Measurements from ENCODE around the gene OR12D1. TPM values are rescaled to one million over a fixed set of nuclear protein-coding genes. Genes with fewer than 3 reads are reported as not detected.
"Not testable (repeated sequence)": the region's sequence is repeated elsewhere in the genome, so short reads cannot be mapped to it uniquely, and the experiment has no call there.

Gene OR12D1
- total RNA-seq, 4 donors from 2014 or later, result not detected

DNA sequence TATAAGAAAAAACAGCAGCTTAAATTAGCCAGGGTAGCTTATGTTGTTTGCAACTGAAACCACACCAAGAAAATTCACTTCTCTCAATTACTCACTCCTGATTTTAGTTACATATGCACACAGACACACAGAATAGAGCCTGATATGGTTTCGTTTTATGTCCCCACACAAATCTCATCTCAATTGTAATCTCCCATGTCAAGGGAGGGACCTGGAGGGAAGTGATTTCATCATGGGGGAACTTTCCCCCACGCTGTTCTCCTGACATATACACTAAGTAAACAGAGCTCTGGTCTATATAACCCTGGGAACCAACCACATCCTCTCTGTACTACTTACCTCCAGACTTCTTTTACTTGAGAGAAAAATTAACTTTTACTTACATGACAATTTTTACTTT lies 9.8 kb downstream of the OR12D1 start:
- no peak for TF ChIP-seq POLR2A (IDR thresholded peaks at IDR 0.05)
- TF ChIP-seq, protein P1, sequence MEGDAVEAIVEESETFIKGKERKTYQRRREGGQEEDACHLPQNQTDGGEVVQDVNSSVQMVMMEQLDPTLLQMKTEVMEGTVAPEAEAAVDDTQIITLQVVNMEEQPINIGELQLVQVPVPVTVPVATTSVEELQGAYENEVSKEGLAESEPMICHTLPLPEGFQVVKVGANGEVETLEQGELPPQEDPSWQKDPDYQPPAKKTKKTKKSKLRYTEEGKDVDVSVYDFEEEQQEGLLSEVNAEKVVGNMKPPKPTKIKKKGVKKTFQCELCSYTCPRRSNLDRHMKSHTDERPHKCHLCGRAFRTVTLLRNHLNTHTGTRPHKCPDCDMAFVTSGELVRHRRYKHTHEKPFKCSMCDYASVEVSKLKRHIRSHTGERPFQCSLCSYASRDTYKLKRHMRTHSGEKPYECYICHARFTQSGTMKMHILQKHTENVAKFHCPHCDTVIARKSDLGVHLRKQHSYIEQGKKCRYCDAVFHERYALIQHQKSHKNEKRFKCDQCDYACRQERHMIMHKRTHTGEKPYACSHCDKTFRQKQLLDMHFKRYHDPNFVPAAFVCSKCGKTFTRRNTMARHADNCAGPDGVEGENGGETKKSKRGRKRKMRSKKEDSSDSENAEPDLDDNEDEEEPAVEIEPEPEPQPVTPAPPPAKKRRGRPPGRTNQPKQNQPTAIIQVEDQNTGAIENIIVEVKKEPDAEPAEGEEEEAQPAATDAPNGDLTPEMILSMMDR (IDR thresholded peaks at IDR 0.05), result no peak
- Histone ChIP-seq H3K4me1 (no peaks in the 10 kb centered on the region), H3K9me3 (no peaks in the 10 kb centered on the region), H3K27me3 (no peaks in the 10 kb centered on the region), H3K27ac (no peak overlapping the region), H3K4me3 (no peak overlapping the region), H3K36me3 (no peaks in the 10 kb centered on the region)
- intact Hi-C loops (cut with DNase I; ENCODE audit: low total_unique reads), result no loop called here
- DNase-seq, result no peak

DNA sequence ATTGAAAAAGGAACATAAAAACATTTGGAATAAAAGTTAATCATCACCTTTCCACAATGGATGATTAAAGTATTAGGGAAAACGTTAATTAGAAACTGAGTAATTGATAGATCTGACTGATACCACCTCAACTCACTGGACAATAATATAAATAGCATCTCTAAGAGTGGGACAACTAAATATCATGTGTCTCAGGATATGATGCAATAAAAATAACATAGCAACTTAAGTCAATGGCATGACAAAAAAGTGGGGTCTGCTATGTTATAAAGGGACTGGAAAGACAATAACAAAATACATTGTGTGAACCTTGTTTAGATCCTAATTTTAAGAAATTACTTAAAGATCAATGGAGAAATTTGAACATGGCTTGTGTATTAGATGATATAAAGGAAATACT lies 10.3 kb downstream of the OR12D1 start:
- intact Hi-C loops (cut with DNase I; ENCODE audit: low total_unique reads), result no loop called here
- Histone ChIP-seq H3K36me3 (no peaks in the 10 kb centered on the region), H3K27me3 (no peaks in the 10 kb centered on the region)

DNA sequence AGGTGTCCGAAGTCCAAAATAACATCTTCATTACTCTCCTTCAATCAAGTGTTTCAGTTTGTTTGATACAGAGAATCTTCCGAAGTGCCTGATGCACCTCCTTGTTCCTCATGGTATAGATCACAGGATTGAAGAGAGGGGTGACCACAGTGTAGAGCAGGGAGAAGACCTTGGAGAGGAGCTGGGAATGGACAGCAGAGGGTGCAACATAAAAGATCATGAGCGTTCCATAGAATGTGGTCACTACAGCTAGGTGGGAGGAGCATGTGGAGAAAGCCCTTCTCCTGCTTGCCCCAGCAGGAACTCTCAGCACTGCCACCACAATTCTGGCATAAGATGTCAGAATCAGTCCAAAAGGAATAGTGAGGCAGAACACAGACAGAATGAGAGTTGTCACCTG lies 11.9 kb downstream of the OR12D1 start:
- no peak for TF ChIP-seq POLR2A (IDR thresholded peaks at IDR 0.05)
- TF ChIP-seq, protein P1 (IDR thresholded peaks at IDR 0.05), result no peak
- H3K4me1 ChIP-seq, result no peaks in the 10 kb centered on the region
- no peak for DNase-seq
- H3K27ac ChIP-seq, result no peak overlapping the region
- no peaks in the 10 kb centered on the region for H3K36me3 ChIP-seq
- H3K9me3 ChIP-seq, result no peaks in the 10 kb centered on the region
- H3K27me3 ChIP-seq, result no peaks in the 10 kb centered on the region
- no peak overlapping the region for H3K4me3 ChIP-seq
- intact Hi-C loops (cut with DNase I; ENCODE audit: low total_unique reads), result no loop called here

More for the DNA sequence above, 10.3 kb downstream of the OR12D1 start:
- TF ChIP-seq POLR2A (IDR thresholded peaks at IDR 0.05), result no peak
- TF ChIP-seq, protein P1 (IDR thresholded peaks at IDR 0.05), result no peak
- Histone ChIP-seq H3K4me3 (no peak overlapping the region), H3K4me1 (no peaks in the 10 kb centered on the region), H3K27ac (no peak overlapping the region), H3K9me3 (no peaks in the 10 kb centered on the region)
- DNase-seq, result no peak

DNA sequence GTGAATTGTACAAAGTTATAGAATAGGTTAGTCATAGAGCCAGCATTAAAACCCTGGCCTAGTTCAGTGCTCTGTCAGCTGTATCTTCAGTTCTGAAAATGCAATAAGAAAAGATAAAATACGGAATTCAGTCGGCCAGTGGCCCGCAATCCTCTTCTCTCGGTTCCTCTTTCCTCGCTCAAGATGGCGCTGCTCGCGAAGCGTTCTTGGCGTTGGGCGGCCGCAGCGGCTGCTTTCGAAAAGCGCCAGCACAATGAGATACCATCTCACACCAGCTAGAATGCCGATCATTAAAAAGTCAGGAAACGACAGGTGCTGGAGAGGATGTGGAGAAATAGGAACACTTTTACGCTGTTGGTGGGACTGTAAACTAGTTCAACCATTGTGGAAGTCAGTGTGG lies 22.0 kb downstream of the OR12D1 start:
- H3K27ac ChIP-seq; intact Hi-C loops (cut with DNase I; ENCODE audit: low total_unique reads); H3K4me1 ChIP-seq; H3K27me3 ChIP-seq; H3K36me3 ChIP-seq; DNase-seq; H3K4me3 ChIP-seq; H3K9me3 ChIP-seq: not testable (repeated sequence)

DNA sequence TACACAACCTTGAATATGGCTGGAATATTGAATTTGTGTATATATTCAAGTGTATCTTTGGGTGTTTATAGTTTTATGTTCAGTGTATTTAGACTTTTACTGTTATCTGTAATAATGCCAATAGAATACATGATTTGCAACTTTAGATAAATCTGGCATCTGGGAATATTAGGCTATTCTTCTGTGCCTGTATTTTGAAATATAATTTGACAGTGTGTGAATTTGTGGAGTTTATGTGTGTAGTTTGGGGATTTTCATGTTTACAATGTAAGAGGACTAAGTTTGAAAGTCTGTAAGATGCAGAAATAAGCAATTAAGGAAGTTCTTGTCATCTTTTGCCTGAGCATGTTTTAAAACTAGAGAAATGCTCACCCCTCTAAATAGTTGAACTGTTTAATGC lies 24.3 kb downstream of the OR12D1 start, which contains the start of gene OR10C1:
Gene OR10C1, plus strand, starts transcription at position 301 of the 400 bp plus-strand sequence. CDS start 710 bp downstream, outside the sequence.
- intact Hi-C loops (cut with DNase I; ENCODE audit: low total_unique reads), result no loop called here

More for the DNA sequence above, 24.3 kb downstream of the OR12D1 start, which contains the start of gene OR10C1:
- Histone ChIP-seq H3K4me1 (no peaks in the 10 kb centered on the region), H3K36me3 (no peaks in the 10 kb centered on the region), H3K9me3 (no peaks in the 10 kb centered on the region), H3K27me3 (peaks cover 0 to 3% of the 10 kb centered on the region in 2 donors), H3K27ac (no peak within 1 kb of the TSS), H3K4me3 (no peak within 1 kb of the TSS)
- no peak for DNase-seq
- TF ChIP-seq POLR2A (IDR thresholded peaks at IDR 0.05), result no peak
- TF ChIP-seq, protein P1 (IDR thresholded peaks at IDR 0.05), result no peak

Data from uterus (tissue), 4 donors.